Ovary (tissue), 9 donors: ENCODE data around the gene BTRC. TPM values are rescaled to one million over a fixed set of nuclear protein-coding genes. Genes with fewer than 3 reads are reported as not detected.

ENCODE experiments used
- DNase-seq, 5 donors: peaks; one replicate each; pipeline ENCODE4 v3.0.0-alpha.2; 2019 to 2020
- H3K27ac ChIP-seq, 2 donors: fragments of 200-600 bp; one replicate each; pipeline versions ENCODE4 v1.5.1 to v1.8.0; 2019 to 2022
- H3K27me3 ChIP-seq: fragments of 200-600 bp; one replicate; pipeline ENCODE4 v1.8.0; 2022
- H3K36me3 ChIP-seq: fragments of 200-600 bp; sonication (generic); one replicate; pipeline ENCODE4 v1.5.1; 2019
- H3K4me1 ChIP-seq: one replicate; pipeline ENCODE4 v1.8.1; 2013; ENCODE audit warnings: mild to moderate bottlenecking, moderate library complexity; ENCODE audit not compliant: insufficient read depth
- H3K4me3 ChIP-seq: fragments of 200-600 bp; sonication (generic); one replicate; pipeline ENCODE4 v1.5.1; 2017
- H3K9me3 ChIP-seq, 2 donors: fragments of 200-600 bp in 1 of 2; sonication (generic) in 1 of 2; one replicate each; pipeline versions ENCODE4 v1.5.1 to v1.8.1; 2013 to 2019; ENCODE audit warnings: mild to moderate bottlenecking in 1 of 2, moderate library complexity in 1 of 2
- CTCF ChIP-seq, 3 donors: fragments of 450-650 bp in 2 of 3; fragments of 200-600 bp in 1 of 3; IDR thresholded peaks; one replicate each; pipeline versions ENCODE4 v1.5.1 to v1.8.0; 2016 to 2022; ENCODE audit warnings: antibody characterized with exemption in 3 of 3, mild to moderate bottlenecking in 1 of 3
- EP300 ChIP-seq: sonication (generic); formaldehyde crosslinking; IDR thresholded peaks from one replicate; pipeline ENCODE4 v1.6.1; 2017; ENCODE audit warnings: antibody characterized with exemption
- POLR2A ChIP-seq: fragments of 450-650 bp; IDR thresholded peaks from one replicate; pipeline ENCODE4 v1.6.1; 2017; ENCODE audit warnings: antibody characterized with exemption, mild to moderate bottlenecking, moderate library complexity
- WGBS, 3 donors: extraction: QIAGEN DNeasy Blood & Tissue Kit in 1 of 3; methylation state at CpG; one replicate each; pipeline versions ENCODE4 v1.1.5 to v1.1.7; 2013 to 2017; 5-methylcytosine and 5-hydroxymethylcytosine counted together
- intact Hi-C, 4 donors: fragments of 100-400 bp; cut with DNase I; formaldehyde crosslinking; loops; one replicate each; pipeline versions ENCODE4 v1.11.0 to v1.15.1; 2022 to 2023
- polyA plus RNA-seq, 2 donors: library from polyadenylated mRNA; stranded (reverse); fragments of 200-250 nt in 1 of 2; fragments of 350-450 nt in 1 of 2; fragmentation: Illumina TruSeq in 1 of 2; extraction: RNeasy Lipid Tissue Mini Kit (QIAGEN cat#74804) in 1 of 2; gene quantifications; one replicate each; pipeline ENCODE4 v1.2.3, GENCODE V29; 2013 to 2014
- total RNA-seq, 7 donors: library from RNA; depleted of rRNA in 2 of 7; stranded (reverse); fragments of >200 nt in 2 of 7; fragmentation: NEBNext Ultra II Directional in 3 of 7; extraction: Animal tissue kit (Norgen Biotek cat#: 25700) in 3 of 7; gene quantifications; one replicate each; pipeline versions ENCODE4 v1.1.0 to v1.2.4, GENCODE V29; 2016 to 2023
- donor health status: DM: no; HTN: no; CAD: no; lungs with moderate emphysema.
- donor health status: DM: no; HTN: no; CAD: no.
- donor health status: Bipolar disorder and iron deficiency.
- donor health status: DM: yes; HTN: yes; CAD: no.
- donor health status: DM: no; HTN: no; CAD: no.
- donor health status: DM: yes; HTN: yes; CAD: no.

BTRC gene
- total and polyA plus RNA-seq, 9 donors = 7.2 to 31.4 (median 26.2) TPM

GRCh38 chr10:101535949-101536348 is 182.0 kb downstream of the BTRC start:
- no peak for TF ChIP-seq POLR2A
- Histone ChIP-seq H3K27me3 (no peaks in the 10 kb centered on the region), H3K9me3 (no peaks in the 10 kb centered on the region), H3K4me3 (no peak overlapping the region), H3K27ac (no peak overlapping the region), H3K4me1 (no peaks in the 10 kb centered on the region), H3K36me3 (no peaks in the 10 kb centered on the region)
- intact Hi-C loops = no loop called here
- 77 to 90% (median 81%) methylated on average over 4 of the region's 4 CpGs for WGBS, 3 donors
- no peak for DNase-seq

- intact Hi-C loops = no loop called here
- no peaks in the 10 kb centered on the region for H3K36me3 ChIP-seq
- TF ChIP-seq EP300 (no peak), POLR2A (no peak), CTCF (IDR thresholded peaks at IDR 0.05) (no peak)
- H3K4me3 ChIP-seq = no peak overlapping the region
- H3K27me3 ChIP-seq = no peaks in the 10 kb centered on the region
- H3K27ac ChIP-seq = no peak overlapping the region
- H3K9me3 ChIP-seq = no peaks in the 10 kb centered on the region
- DNase-seq = no peak
- no peaks in the 10 kb centered on the region for H3K4me1 ChIP-seq
These were observed 182.8 kb downstream of the BTRC start for GRCh38 chr10:101536800-101537199.

GRCh38 chr10:101538446-101538845 is 184.5 kb downstream of the BTRC start:
- Histone ChIP-seq H3K4me3 (no peak overlapping the region), H3K9me3 (no peaks in the 10 kb centered on the region), H3K36me3 (no peaks in the 10 kb centered on the region), H3K27ac (no peak overlapping the region), H3K4me1 (no peaks in the 10 kb centered on the region), H3K27me3 (no peaks in the 10 kb centered on the region)
- 89 to 96% (median 92%) methylated on average over 2 of the region's 2 CpGs for WGBS, 3 donors
- TF ChIP-seq CTCF (IDR thresholded peaks at IDR 0.05) (no peak), POLR2A (no peak), EP300 (no peak)
- intact Hi-C loops = no loop called here
- no peak for DNase-seq

- no peak for TF ChIP-seq CTCF (IDR thresholded peaks at IDR 0.05)
- TF ChIP-seq EP300 = no peak
- no peak for TF ChIP-seq POLR2A
- H3K4me1 ChIP-seq = peaks cover 4% of the 10 kb centered on the region
- no peaks in the 10 kb centered on the region for H3K36me3 ChIP-seq
- intact Hi-C loops = no loop called here
- no peak overlapping the region for H3K4me3 ChIP-seq
- no peaks in the 10 kb centered on the region for H3K9me3 ChIP-seq
- H3K27me3 ChIP-seq = no peaks in the 10 kb centered on the region
- H3K27ac ChIP-seq = no peak overlapping the region
- no peak for DNase-seq
These were observed 191.9 kb downstream of the BTRC start for GRCh38 chr10:101545898-101546297.

- intact Hi-C loops = no loop called here
- H3K4me3 ChIP-seq = no peak overlapping the region
- 92 to 96% (median 93%) methylated on average over 2 of the region's 2 CpGs for WGBS, 3 donors
- DNase-seq = no peak
- no peaks in the 10 kb centered on the region for H3K27me3 ChIP-seq
- peaks cover 4% of the 10 kb centered on the region for H3K4me1 ChIP-seq
- no peaks in the 10 kb centered on the region for H3K9me3 ChIP-seq
- TF ChIP-seq CTCF (IDR thresholded peaks at IDR 0.05) = no peak
- TF ChIP-seq POLR2A = no peak
- TF ChIP-seq EP300 = no peak
- H3K36me3 ChIP-seq = no peaks in the 10 kb centered on the region
- H3K27ac ChIP-seq = no peak overlapping the region
These were observed 197.0 kb downstream of the BTRC start for GRCh38 chr10:101550965-101551364.
